ENCODE measurements around the gene EBP. TPM values are rescaled to one million over a fixed set of nuclear protein-coding genes. Genes with fewer than 3 reads are reported as not detected.

EBP gene
- 118 TPM in 2 replicates for polyA plus RNA-seq (2013)

GRCh38 chrX:48521353-48522243 lies at the start of gene EBP:
TSS of gene EBP (plus strand) at chrX:48521808. CDS start at chrX:48523772, 1,964 bp downstream.
- no peak within 1 kb of the TSS for H3K18ac ChIP-seq (ENCODE audit: low read length)
- H3K79me2 ChIP-seq (ENCODE audit: control insufficient read depth, insufficient read depth, low read length, poor library complexity), result peaks cover 8% of the 10 kb centered on the region
- peaks cover 11 to 14% of the 10 kb centered on the region in 2 experiments for H3K36me3 ChIP-seq (ENCODE audit: control insufficient read depth in 1 of 2, insufficient read depth in 2 of 2, low read length in 2 of 2)
- H3K14ac ChIP-seq (ENCODE audit: low read length), result peak within 1 kb of the TSS; percentile 62
- peak within 1 kb of the TSS; percentile 74 for H2AK5ac ChIP-seq (ENCODE audit: low read length)
- peak within 1 kb of the TSS; percentile 52 for H2BK12ac ChIP-seq (ENCODE audit: low read length)
- peaks cover 5 to 11% of the 10 kb centered on the region in 2 experiments for H3K4me1 ChIP-seq (ENCODE audit: control insufficient read depth in 1 of 2, insufficient read depth in 2 of 2, low read length in 2 of 2)
- DNase-seq, result peak; percentile 85 to 92
- H4K91ac ChIP-seq (ENCODE audit: low read depth, low read length), result peak within 1 kb of the TSS; percentile 76
- H3K27me3 ChIP-seq (ENCODE audit: insufficient read depth, low read length), result no peaks in the 10 kb centered on the region
- H3K79me1 ChIP-seq (ENCODE audit: low read length), result peaks cover 3% of the 10 kb centered on the region
- H3K4me3 ChIP-seq (ENCODE audit: low read depth, low read length), result peak within 1 kb of the TSS; percentile 82
- H3K23ac ChIP-seq (ENCODE audit: low read length), result no peak within 1 kb of the TSS
- WGBS (ENCODE audit: extremely low coverage, insufficient coverage, insufficient read length), result no CpG with 5 or more reads among the region's 66 CpGs
- H4K12ac ChIP-seq (ENCODE audit: low read depth, low read length), result peak within 1 kb of the TSS; percentile 55
- peak within 1 kb of the TSS; percentile 78 for H3K4me2 ChIP-seq (ENCODE audit: low read length)
- H2BK5ac ChIP-seq (ENCODE audit: low read depth, low read length, poor library complexity), result peak within 1 kb of the TSS; percentile 59
- H3K9ac ChIP-seq (ENCODE audit: low read length), result peak within 1 kb of the TSS; percentile 82
- H3K27ac ChIP-seq (ENCODE audit: low read depth, low read length), result peak within 1 kb of the TSS; percentile 71
- H3K4ac ChIP-seq (ENCODE audit: low read depth, low read length), result peak within 1 kb of the TSS; percentile 26
- peak within 1 kb of the TSS; percentile 3 for H2AFZ ChIP-seq (ENCODE audit: insufficient read depth, low read length, poor library complexity)
- peak within 1 kb of the TSS; percentile 62 for H4K8ac ChIP-seq (ENCODE audit: low read depth, low read length)
- peak within 1 kb of the TSS; percentile 27 for H2BK120ac ChIP-seq (ENCODE audit: insufficient read depth, low read length, poor library complexity)
- no peaks in the 10 kb centered on the region for H3K9me3 ChIP-seq (ENCODE audit: insufficient read depth, low read depth, low read length)

- H3K79me1 ChIP-seq (ENCODE audit: low read length), result peaks cover 9% of the 10 kb centered on the region
- no peaks in the 10 kb centered on the region for H3K27me3 ChIP-seq (ENCODE audit: insufficient read depth, low read length)
- peaks cover 8% of the 10 kb centered on the region for H3K79me2 ChIP-seq (ENCODE audit: control insufficient read depth, insufficient read depth, low read length, poor library complexity)
- no peak overlapping the region for H2BK120ac ChIP-seq (ENCODE audit: insufficient read depth, low read length, poor library complexity)
- H2BK12ac ChIP-seq (ENCODE audit: low read length), result peak overlapping the region; percentile 71
- no peak for DNase-seq
- H4K91ac ChIP-seq (ENCODE audit: low read depth, low read length), result peak overlapping the region; percentile 41
- no peak overlapping the region for H3K4me3 ChIP-seq (ENCODE audit: low read depth, low read length)
- no CpG with 5 or more reads among the region's 9 CpGs for WGBS (ENCODE audit: extremely low coverage, insufficient coverage, insufficient read length)
- peak overlapping the region; percentile 38 for H2AK5ac ChIP-seq (ENCODE audit: low read length)
- no peak overlapping the region for H3K18ac ChIP-seq (ENCODE audit: low read length)
- peak overlapping the region; percentile 25 for H3K14ac ChIP-seq (ENCODE audit: low read length)
- no peak overlapping the region for H3K23ac ChIP-seq (ENCODE audit: low read length)
- no peak overlapping the region for H3K4me2 ChIP-seq (ENCODE audit: low read length)
- no peaks in the 10 kb centered on the region for H3K9me3 ChIP-seq (ENCODE audit: insufficient read depth, low read depth, low read length)
- no peak overlapping the region for H4K12ac ChIP-seq (ENCODE audit: low read depth, low read length)
- no peak overlapping the region for H3K4ac ChIP-seq (ENCODE audit: low read depth, low read length)
- no peak overlapping the region for H2AFZ ChIP-seq (ENCODE audit: insufficient read depth, low read length, poor library complexity)
- no peak overlapping the region for H3K9ac ChIP-seq (ENCODE audit: low read length)
- peaks cover 8 to 25% of the 10 kb centered on the region in 2 experiments for H3K4me1 ChIP-seq (ENCODE audit: control insufficient read depth in 1 of 2, insufficient read depth in 2 of 2, low read length in 2 of 2)
- H3K36me3 ChIP-seq (ENCODE audit: control insufficient read depth in 1 of 2, insufficient read depth in 2 of 2, low read length in 2 of 2), result no peaks in the 10 kb centered on the region
- no peak overlapping the region for H3K27ac ChIP-seq (ENCODE audit: low read depth, low read length)
- H2BK5ac ChIP-seq (ENCODE audit: low read depth, low read length, poor library complexity), result no peak overlapping the region
- H4K8ac ChIP-seq (ENCODE audit: low read depth, low read length), result no peak overlapping the region
Measured at GRCh38 chrX:48472225-48472624, 49.4 kb upstream of the EBP start.

- Histone ChIP-seq H4K8ac (ENCODE audit: low read depth, low read length) (no peak overlapping the region), H2BK5ac (ENCODE audit: low read depth, low read length, poor library complexity) (no peak overlapping the region), H4K91ac (ENCODE audit: low read depth, low read length) (peak overlapping the region; percentile 10), H3K4me2 (ENCODE audit: low read length) (no peak overlapping the region), H4K12ac (ENCODE audit: low read depth, low read length) (no peak overlapping the region), H3K36me3 (ENCODE audit: control insufficient read depth in 1 of 2, insufficient read depth in 2 of 2, low read length in 2 of 2) (peaks cover 0 to 4% of the 10 kb centered on the region in 2 experiments), H3K79me1 (ENCODE audit: low read length) (peaks cover 9% of the 10 kb centered on the region), H2AK5ac (ENCODE audit: low read length) (no peak overlapping the region), H3K27ac (ENCODE audit: low read depth, low read length) (no peak overlapping the region), H2AFZ (ENCODE audit: insufficient read depth, low read length, poor library complexity) (no peak overlapping the region), H3K23ac (ENCODE audit: low read length) (no peak overlapping the region), H3K4ac (ENCODE audit: low read depth, low read length) (no peak overlapping the region), H2BK12ac (ENCODE audit: low read length) (peak overlapping the region; percentile 31), H3K79me2 (ENCODE audit: control insufficient read depth, insufficient read depth, low read length, poor library complexity) (peaks cover 8% of the 10 kb centered on the region), H3K14ac (ENCODE audit: low read length) (no peak overlapping the region), H3K4me1 (ENCODE audit: control insufficient read depth in 1 of 2, insufficient read depth in 2 of 2, low read length in 2 of 2) (peaks cover 8 to 25% of the 10 kb centered on the region in 2 experiments), H3K9ac (ENCODE audit: low read length) (no peak overlapping the region), H3K9me3 (ENCODE audit: insufficient read depth, low read depth, low read length) (no peaks in the 10 kb centered on the region), H3K4me3 (ENCODE audit: low read depth, low read length) (no peak overlapping the region), H3K27me3 (ENCODE audit: insufficient read depth, low read length) (no peaks in the 10 kb centered on the region), H3K18ac (ENCODE audit: low read length) (no peak overlapping the region), H2BK120ac (ENCODE audit: insufficient read depth, low read length, poor library complexity) (no peak overlapping the region)
- no CpG with 5 or more reads among the region's 12 CpGs for WGBS (ENCODE audit: extremely low coverage, insufficient coverage, insufficient read length)
- no peak for DNase-seq
Measured at GRCh38 chrX:48472851-48473703, 48.5 kb upstream of the EBP start.

- Histone ChIP-seq H2AFZ (ENCODE audit: insufficient read depth, low read length, poor library complexity) (no peak overlapping the region), H2BK120ac (ENCODE audit: insufficient read depth, low read length, poor library complexity) (no peak overlapping the region)
- WGBS (ENCODE audit: extremely low coverage, insufficient coverage, insufficient read length), result no CpG with 5 or more reads among the region's 9 CpGs
Measured at GRCh38 chrX:48473704-48473990, 48.0 kb upstream of the EBP start.

More at GRCh38 chrX:48473704-48473990, 48.0 kb upstream of the EBP start:
- no peak overlapping the region for H3K4me3 ChIP-seq (ENCODE audit: low read depth, low read length)
- H3K9ac ChIP-seq (ENCODE audit: low read length), result no peak overlapping the region
- no peak overlapping the region for H3K18ac ChIP-seq (ENCODE audit: low read length)
- H2BK5ac ChIP-seq (ENCODE audit: low read depth, low read length, poor library complexity), result no peak overlapping the region
- peak overlapping the region; percentile 10 for H4K91ac ChIP-seq (ENCODE audit: low read depth, low read length)
- DNase-seq, result no peak
- no peak overlapping the region for H3K14ac ChIP-seq (ENCODE audit: low read length)
- H3K4ac ChIP-seq (ENCODE audit: low read depth, low read length), result no peak overlapping the region
- no peaks in the 10 kb centered on the region for H3K9me3 ChIP-seq (ENCODE audit: insufficient read depth, low read depth, low read length)
- no peaks in the 10 kb centered on the region for H3K27me3 ChIP-seq (ENCODE audit: insufficient read depth, low read length)
- H4K12ac ChIP-seq (ENCODE audit: low read depth, low read length), result no peak overlapping the region
- no peak overlapping the region for H4K8ac ChIP-seq (ENCODE audit: low read depth, low read length)
- H2AK5ac ChIP-seq (ENCODE audit: low read length), result no peak overlapping the region
- H3K4me2 ChIP-seq (ENCODE audit: low read length), result no peak overlapping the region
- H3K79me1 ChIP-seq (ENCODE audit: low read length), result peaks cover 9% of the 10 kb centered on the region
- peak overlapping the region; percentile 31 for H2BK12ac ChIP-seq (ENCODE audit: low read length)
- no peak overlapping the region for H3K27ac ChIP-seq (ENCODE audit: low read depth, low read length)
- H3K79me2 ChIP-seq (ENCODE audit: control insufficient read depth, insufficient read depth, low read length, poor library complexity), result peaks cover 8% of the 10 kb centered on the region
- H3K23ac ChIP-seq (ENCODE audit: low read length), result no peak overlapping the region
- peaks cover 8 to 25% of the 10 kb centered on the region in 2 experiments for H3K4me1 ChIP-seq (ENCODE audit: control insufficient read depth in 1 of 2, insufficient read depth in 2 of 2, low read length in 2 of 2)
- H3K36me3 ChIP-seq (ENCODE audit: control insufficient read depth in 1 of 2, insufficient read depth in 2 of 2, low read length in 2 of 2), result peaks cover 2 to 6% of the 10 kb centered on the region in 2 experiments

All from trophoblast cell (in vitro differentiated cells and primary cell).